ENCODE results near the gene KAT8.

GRCh38 chr16:31109622-31110021 lies 7.8 kb upstream of the KAT8 start:
- TF ChIP-seq REST (IDR thresholded peaks at IDR 0.05): no peak
- no peak for TF ChIP-seq CTCF (IDR thresholded peaks at IDR 0.05; ENCODE audit: low read depth, low read length, missing input control)
- no peak for TF ChIP-seq RAD21 (IDR thresholded peaks at IDR 0.05)
- no peak for TF ChIP-seq ZBTB33 (IDR thresholded peaks at IDR 0.05)
- no peak for TF ChIP-seq JUND (IDR thresholded peaks at IDR 0.05)
- no peak for TF ChIP-seq YY1 (IDR thresholded peaks at IDR 0.05)
- TF ChIP-seq MAX (IDR thresholded peaks at IDR 0.05): no peak
- no peak for TF ChIP-seq ATF3 (IDR thresholded peaks at IDR 0.05)
- no peak for TF ChIP-seq TAF1 (conservative IDR thresholded peaks at IDR 0.05)
- TF ChIP-seq EGR1 (IDR thresholded peaks at IDR 0.05; ENCODE audit: low read depth in 2 of 2): no peak
- no peak for TF ChIP-seq HNF4G (IDR thresholded peaks at IDR 0.05)
- no peak for TF ChIP-seq SP1 (IDR thresholded peaks at IDR 0.05)
- no peak for TF ChIP-seq GABPA (IDR thresholded peaks at IDR 0.05 in 1 of 2, conservative IDR thresholded peaks at IDR 0.05 in 1 of 2)
